NCI-H526 (cell line): ENCODE results near the gene B4GALNT4.
A peak's percentile ranks its signal among the peaks of the same experiment; 100 is the strongest.
"Not testable (repeated sequence)": the region's sequence is repeated elsewhere in the genome, so short reads cannot be mapped to it uniquely, and the experiment has no call there.

ENCODE experiments used
- DNase-seq, 2 experiments: peaks; one replicate each; lab custom pipeline; 2025; lab: John Stamatoyannopoulos, UW

Gene B4GALNT4

GRCh38 chr11:334264-334994, 34.9 kb upstream of the B4GALNT4 start:
- peak; percentile 58 to 72 for DNase-seq

- no peak for DNase-seq
Observed at GRCh38 chr11:335779-336658, 33.3 kb upstream of the B4GALNT4 start.

- DNase-seq, result no peak
Observed at GRCh38 chr11:336659-337198, 32.6 kb upstream of the B4GALNT4 start.

- no peak for DNase-seq
Observed at GRCh38 chr11:337711-338110, 31.6 kb upstream of the B4GALNT4 start.

GRCh38 chr11:339963-340362, 29.3 kb upstream of the B4GALNT4 start:
- DNase-seq, result no peak

GRCh38 chr11:340539-341512, 28.5 kb upstream of the B4GALNT4 start:
- peak; percentile 39 to 62 for DNase-seq

- DNase-seq, result no peak
Observed at GRCh38 chr11:342328-342727, 27.0 kb upstream of the B4GALNT4 start.

- DNase-seq, result no peak
Observed at GRCh38 chr11:344836-345578, 24.3 kb upstream of the B4GALNT4 start.

- DNase-seq, result no peak
Observed at GRCh38 chr11:346529-346928, 22.8 kb upstream of the B4GALNT4 start.

- DNase-seq, result not testable (repeated sequence)
Observed at GRCh38 chr11:349270-349954, 19.9 kb upstream of the B4GALNT4 start.

- not testable (repeated sequence) for DNase-seq
Observed at GRCh38 chr11:350033-350722, 19.1 kb upstream of the B4GALNT4 start.

- DNase-seq, result no peak
Observed at GRCh38 chr11:350723-351255, 18.5 kb upstream of the B4GALNT4 start.

- DNase-seq, result no peak
Observed at GRCh38 chr11:351411-351810, 17.9 kb upstream of the B4GALNT4 start.

- no peak for DNase-seq
Observed at GRCh38 chr11:352456-353031, 16.8 kb upstream of the B4GALNT4 start.

GRCh38 chr11:353179-353873, 16.0 kb upstream of the B4GALNT4 start:
- no peak for DNase-seq

- peak; percentile 56 to 89 for DNase-seq
Observed at GRCh38 chr11:355581-356458, 13.5 kb upstream of the B4GALNT4 start.

GRCh38 chr11:356610-357009, 12.7 kb upstream of the B4GALNT4 start:
- DNase-seq, result no peak
